OCI-LY7 (cell line): ENCODE measurements around the gene EXOC3L2.

Experiments used
- EZH2phosphoT487 ChIP-seq: fragments of 200-600 bp; sonication (generic); IDR thresholded peaks from 2 replicates; pipeline ENCODE4 v1.6.1; 2018; ENCODE audit warnings: low read depth, borderline replicate concordance, mild to moderate bottlenecking, mixed run types, antibody characterized with exemption, low read length, moderate library complexity, mixed read lengths
- TF ChIP-seq, protein P1 (sequence below): fragments of 200-600 bp; sonication (generic); conservative IDR thresholded peaks from 2 replicates; pipeline ENCODE4 v1.5.1; 2014; ENCODE audit warnings: mild to moderate bottlenecking, antibody characterized with exemption, low read length, moderate library complexity, mixed read lengths

DNA sequence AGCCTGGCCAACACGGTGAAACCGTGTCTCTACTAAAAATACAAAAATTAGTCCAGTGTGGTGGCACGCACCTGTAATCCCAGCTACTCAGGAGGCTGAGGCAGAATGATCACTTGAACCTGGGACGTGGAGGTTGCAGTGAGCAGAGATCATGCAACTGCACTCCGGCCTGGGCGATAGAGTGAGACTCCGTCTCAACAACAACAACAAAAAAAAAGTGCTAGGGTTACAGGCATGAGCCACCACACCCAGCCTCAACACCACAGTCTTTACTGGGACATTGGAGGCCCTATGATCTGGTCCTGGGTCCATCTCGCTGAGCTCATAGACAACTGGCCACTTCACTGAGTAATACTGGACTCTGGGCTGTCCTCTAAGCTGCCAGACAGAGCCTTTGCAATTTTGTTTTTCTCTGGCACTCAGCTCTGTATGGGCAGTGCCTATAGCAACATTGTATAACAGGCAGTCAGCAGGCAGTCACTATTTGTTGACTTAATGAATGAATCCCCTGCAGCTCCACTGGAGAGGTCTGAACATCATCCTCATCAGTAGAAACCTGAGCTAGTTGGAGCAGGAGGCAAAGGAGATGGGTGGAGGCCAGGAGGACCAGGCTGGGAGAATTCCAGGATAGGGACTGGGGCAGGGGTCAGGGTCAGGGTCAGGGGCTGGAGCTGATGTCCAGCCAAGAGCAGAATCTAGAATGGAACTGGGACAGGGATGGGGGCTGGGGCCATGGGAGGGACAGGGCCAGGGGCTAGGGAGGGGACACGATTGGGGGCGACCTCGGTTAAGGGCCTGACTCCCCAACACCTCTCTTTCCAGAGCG is 58.5 kb downstream of the EXOC3L2 start:
- TF ChIP-seq, protein P1, sequence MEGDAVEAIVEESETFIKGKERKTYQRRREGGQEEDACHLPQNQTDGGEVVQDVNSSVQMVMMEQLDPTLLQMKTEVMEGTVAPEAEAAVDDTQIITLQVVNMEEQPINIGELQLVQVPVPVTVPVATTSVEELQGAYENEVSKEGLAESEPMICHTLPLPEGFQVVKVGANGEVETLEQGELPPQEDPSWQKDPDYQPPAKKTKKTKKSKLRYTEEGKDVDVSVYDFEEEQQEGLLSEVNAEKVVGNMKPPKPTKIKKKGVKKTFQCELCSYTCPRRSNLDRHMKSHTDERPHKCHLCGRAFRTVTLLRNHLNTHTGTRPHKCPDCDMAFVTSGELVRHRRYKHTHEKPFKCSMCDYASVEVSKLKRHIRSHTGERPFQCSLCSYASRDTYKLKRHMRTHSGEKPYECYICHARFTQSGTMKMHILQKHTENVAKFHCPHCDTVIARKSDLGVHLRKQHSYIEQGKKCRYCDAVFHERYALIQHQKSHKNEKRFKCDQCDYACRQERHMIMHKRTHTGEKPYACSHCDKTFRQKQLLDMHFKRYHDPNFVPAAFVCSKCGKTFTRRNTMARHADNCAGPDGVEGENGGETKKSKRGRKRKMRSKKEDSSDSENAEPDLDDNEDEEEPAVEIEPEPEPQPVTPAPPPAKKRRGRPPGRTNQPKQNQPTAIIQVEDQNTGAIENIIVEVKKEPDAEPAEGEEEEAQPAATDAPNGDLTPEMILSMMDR: no peak
- TF ChIP-seq EZH2phosphoT487: no peak
